NCI-H2107 treated with DMSO at 0.1 percent for 48 hours (cell line): ENCODE measurements around the gene AK1.
"Not testable (repeated sequence)": the region's sequence is repeated elsewhere in the genome, so short reads cannot be mapped to it uniquely, and the experiment has no call there.

Source experiments
- DNase-seq: peaks from one replicate; lab custom pipeline; 2025; ENCODE audit not compliant: unreplicated experiment; lab: John Stamatoyannopoulos, UW

The AK1 gene

GRCh38 chr9:127852829-127853228 lies 24.6 kb downstream of the AK1 start:
- DNase-seq = no peak

GRCh38 chr9:127850286-127850830 lies 27.1 kb downstream of the AK1 start:
- DNase-seq = no peak

GRCh38 chr9:127848756-127849504 lies 28.5 kb downstream of the AK1 start:
- no peak for DNase-seq

- no peak for DNase-seq
These were observed 29.4 kb downstream of the AK1 start for GRCh38 chr9:127847833-127848755.

GRCh38 chr9:127847178-127847510 lies 30.3 kb downstream of the AK1 start:
- DNase-seq = no peak

- DNase-seq = no peak
These were observed 30.9 kb downstream of the AK1 start for GRCh38 chr9:127846443-127847177.

GRCh38 chr9:127845619-127846018 lies 31.9 kb downstream of the AK1 start:
- DNase-seq = not testable (repeated sequence)

- DNase-seq = no peak
These were observed 32.6 kb downstream of the AK1 start for GRCh38 chr9:127844821-127845359.

GRCh38 chr9:127841087-127841835 lies 36.2 kb downstream of the AK1 start:
- DNase-seq = no peak

- DNase-seq = no peak
These were observed 38.9 kb downstream of the AK1 start for GRCh38 chr9:127838375-127839078.

GRCh38 chr9:127837346-127837745 lies 40.1 kb downstream of the AK1 start:
- DNase-seq = no peak

- not testable (repeated sequence) for DNase-seq
These were observed 40.9 kb downstream of the AK1 start for GRCh38 chr9:127836561-127836960.

GRCh38 chr9:127835991-127836516 lies 41.4 kb downstream of the AK1 start:
- DNase-seq = no peak

- DNase-seq = no peak
These were observed 43.9 kb downstream of the AK1 start for GRCh38 chr9:127833555-127833954.

GRCh38 chr9:127832248-127832647 lies 45.2 kb downstream of the AK1 start:
- no peak for DNase-seq

GRCh38 chr9:127829205-127829906 lies 48.1 kb downstream of the AK1 start:
- no peak for DNase-seq

- DNase-seq = no peak
These were observed 49.0 kb downstream of the AK1 start for GRCh38 chr9:127828262-127829031.
